GM19193 (cell line): ENCODE results near the gene SLC26A3.

Experiments
- POLR2A ChIP-seq: IDR thresholded peaks from 4 replicates; pipeline ENCODE4 v1.6.1; 2011; ENCODE audit not compliant: insufficient read depth, insufficient read length; ENCODE audit errors: extremely low read depth

The SLC26A3 gene

GRCh38 chr7:107726356-107727130, 76.5 kb downstream of the SLC26A3 start:
- TF ChIP-seq POLR2A = no peak

GRCh38 chr7:107725138-107725740, 77.8 kb downstream of the SLC26A3 start:
- no peak for TF ChIP-seq POLR2A

GRCh38 chr7:107723255-107723654, 79.8 kb downstream of the SLC26A3 start:
- TF ChIP-seq POLR2A = no peak

GRCh38 chr7:107721286-107721685, 81.7 kb downstream of the SLC26A3 start:
- TF ChIP-seq POLR2A = no peak

GRCh38 chr7:107718456-107719193, 84.4 kb downstream of the SLC26A3 start:
- no peak for TF ChIP-seq POLR2A

- TF ChIP-seq POLR2A = no peak
Observed at GRCh38 chr7:107715531-107715930, 87.5 kb downstream of the SLC26A3 start.
